Tibial nerve (tissue), 4 donors: Measurements from ENCODE around the gene FRMD4B. TPM values are rescaled to one million over a fixed set of nuclear protein-coding genes. Genes with fewer than 3 reads are reported as not detected.

ENCODE experiments used
- DNase-seq, 2 donors: peaks; one replicate each; pipeline ENCODE4 v3.0.0-alpha.2; 2019; ENCODE audit warnings: low spot score in 2 of 2
- H3K27ac ChIP-seq, 4 donors: fragments of 200-600 bp; sonication (generic) in 3 of 4; one replicate each; pipeline ENCODE4 v1.5.1; 2017 to 2019; ENCODE audit warnings: mild to moderate bottlenecking in 1 of 4
- H3K27me3 ChIP-seq, 2 donors: fragments of 200-600 bp; sonication (generic) in 1 of 2; one replicate each; pipeline versions ENCODE4 v1.5.1 to v1.6.0; 2017 to 2019
- H3K36me3 ChIP-seq, 3 donors: fragments of 200-600 bp; sonication (generic); one replicate each; pipeline ENCODE4 v1.5.1; 2018 to 2019
- H3K4me1 ChIP-seq, 4 donors: fragments of 200-600 bp; sonication (generic) in 3 of 4; one replicate each; pipeline ENCODE4 v1.5.1; 2017 to 2019
- H3K4me3 ChIP-seq, 4 donors: fragments of 200-600 bp; sonication (generic) in 3 of 4; one replicate each; pipeline ENCODE4 v1.5.1; 2017 to 2019; ENCODE audit warnings: mild to moderate bottlenecking in 1 of 4, moderate library complexity in 1 of 4
- H3K9me3 ChIP-seq, 4 donors: fragments of 200-600 bp; sonication (generic) in 3 of 4; one replicate each; pipeline ENCODE4 v1.5.1; 2017 to 2019
- CTCF ChIP-seq, 5 experiments: fragments of 200-600 bp in 3 of 5; fragments of 450-650 bp in 2 of 5; sonication (generic) in 3 of 5; IDR thresholded peaks; one replicate each; pipeline ENCODE4 v1.5.1; 2016 to 2019; ENCODE audit warnings: antibody characterized with exemption in 5 of 5, mild to moderate bottlenecking in 3 of 5, moderate library complexity in 2 of 5
- EP300 ChIP-seq, 2 donors: sonication (generic); formaldehyde crosslinking; IDR thresholded peaks; one replicate each; pipeline ENCODE4 v1.6.1; 2017; ENCODE audit warnings: antibody characterized with exemption in 2 of 2, mild to moderate bottlenecking in 1 of 2
- POLR2A ChIP-seq, 2 donors: fragments of 450-650 bp; IDR thresholded peaks; one replicate each; pipeline ENCODE4 v1.6.1; 2017; ENCODE audit warnings: antibody characterized with exemption in 2 of 2, mild to moderate bottlenecking in 2 of 2, moderate library complexity in 2 of 2
- WGBS, 2 donors: methylation state at CpG; one replicate each; pipeline ENCODE4 v1.1.5; 2018; 5-methylcytosine and 5-hydroxymethylcytosine counted together
- total RNA-seq, 4 donors: library from RNA; depleted of rRNA; stranded (reverse); fragments of >200 nt; gene quantifications; one replicate each; pipeline ENCODE4 v1.1.0, GENCODE V29; 2016

FRMD4B gene
- total RNA-seq, 4 donors from 2014 or later, result 41.7 to 62.1 (median 56.1) TPM

GRCh38 chr3:69259125-69259524 is 126.8 kb downstream of the FRMD4B start:
- Histone ChIP-seq H3K36me3 (peaks cover 0 to 8% (median 0%) of the 10 kb centered on the region in 3 donors), H3K4me1 (no peaks in the 10 kb centered on the region), H3K4me3 (no peak overlapping the region), H3K9me3 (no peaks in the 10 kb centered on the region), H3K27me3 (no peaks in the 10 kb centered on the region), H3K27ac (no peak overlapping the region)
- no peak for TF ChIP-seq POLR2A (IDR thresholded peaks at IDR 0.05)
- TF ChIP-seq EP300 (IDR thresholded peaks at IDR 0.05), result no peak
- WGBS, 2 donors, result 88 to 92% methylated on average over 9 of the region's 9 CpGs
- DNase-seq, result no peak

DNA sequence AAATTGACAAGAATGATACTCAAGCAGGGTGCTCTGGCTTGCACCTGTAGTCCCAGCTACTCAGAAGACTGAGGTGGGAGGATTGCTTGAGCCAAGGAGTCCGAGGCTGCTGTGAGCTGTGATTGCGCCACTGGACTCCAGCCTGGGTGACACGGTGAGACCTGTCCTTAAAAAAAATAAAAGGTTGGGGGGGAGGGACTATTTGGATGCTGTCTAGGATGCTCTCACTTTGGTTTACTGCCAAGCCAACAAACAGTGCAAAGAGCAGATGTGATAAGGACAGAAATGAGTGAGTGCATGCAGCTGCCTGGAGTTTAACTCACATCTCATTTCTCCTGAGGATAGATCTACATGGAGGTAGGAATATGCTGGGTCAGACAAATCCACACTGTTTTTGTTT is 130.0 kb downstream of the FRMD4B start:
- Histone ChIP-seq H3K9me3 (no peaks in the 10 kb centered on the region), H3K4me3 (no peak overlapping the region), H3K36me3 (peaks cover 0 to 8% (median 0%) of the 10 kb centered on the region in 3 donors), H3K27ac (no peak overlapping the region), H3K27me3 (no peaks in the 10 kb centered on the region), H3K4me1 (no peaks in the 10 kb centered on the region)
- 68 to 70% methylated on average over 3 of the region's 3 CpGs for WGBS, 2 donors
- no peak for DNase-seq
- TF ChIP-seq EP300 (IDR thresholded peaks at IDR 0.05), result no peak

DNA sequence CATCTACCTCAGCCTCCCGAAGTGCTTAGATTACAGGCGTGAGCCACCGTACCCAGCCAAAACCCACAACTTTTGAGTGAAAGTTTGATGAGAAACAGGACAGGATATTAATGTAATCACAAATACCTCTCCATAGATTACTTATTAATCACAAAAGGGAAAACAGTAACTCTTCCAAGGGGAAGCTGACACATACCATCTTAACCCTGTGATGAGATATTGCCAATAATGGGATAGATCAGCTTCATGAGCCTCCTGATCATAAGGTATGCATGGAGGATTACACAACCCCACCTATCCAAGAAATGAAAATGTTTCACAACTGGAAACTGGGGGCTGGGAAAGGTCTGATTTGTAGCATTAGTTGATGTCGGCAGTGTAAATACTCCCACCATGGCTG is 131.5 kb downstream of the FRMD4B start:
- H3K27me3 ChIP-seq, result no peaks in the 10 kb centered on the region
- DNase-seq, result no peak
- H3K27ac ChIP-seq, result no peak overlapping the region
- no peaks in the 10 kb centered on the region for H3K4me1 ChIP-seq
- WGBS, 2 donors, result 90 to 100% methylated on average over 4 of the region's 4 CpGs
- no peak for TF ChIP-seq POLR2A (IDR thresholded peaks at IDR 0.05)
- TF ChIP-seq CTCF (IDR thresholded peaks at IDR 0.05), result no peak
- no peak for TF ChIP-seq EP300 (IDR thresholded peaks at IDR 0.05)
- no peaks in the 10 kb centered on the region for H3K9me3 ChIP-seq
- H3K4me3 ChIP-seq, result no peak overlapping the region
- no peaks in the 10 kb centered on the region for H3K36me3 ChIP-seq

DNA sequence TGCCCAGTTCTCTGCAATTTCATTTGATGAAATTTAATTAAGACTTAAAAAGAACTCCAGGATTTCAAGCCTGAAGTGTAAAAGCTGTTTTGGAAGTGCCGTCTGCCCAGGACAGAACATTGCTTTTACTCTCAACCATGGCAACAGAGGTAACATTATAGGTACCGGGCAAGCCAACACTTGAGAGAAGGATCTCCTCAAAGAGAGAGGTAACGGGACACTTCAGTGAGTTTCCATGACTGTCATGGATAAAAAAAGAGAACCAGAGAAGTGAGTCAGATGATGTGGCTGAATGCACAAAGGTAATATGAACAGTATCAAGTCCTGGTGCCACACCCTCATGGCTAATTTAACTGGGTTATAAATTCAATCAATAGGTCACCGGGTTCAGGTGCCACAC is 133.3 kb downstream of the FRMD4B start:
- Histone ChIP-seq H3K36me3 (peaks cover 0 to 3% (median 0%) of the 10 kb centered on the region in 3 donors), H3K9me3 (no peaks in the 10 kb centered on the region), H3K27ac (no peak overlapping the region), H3K4me3 (no peak overlapping the region), H3K27me3 (no peaks in the 10 kb centered on the region), H3K4me1 (no peaks in the 10 kb centered on the region)
- no peak for DNase-seq
- TF ChIP-seq CTCF (IDR thresholded peaks at IDR 0.05) (no peak), POLR2A (IDR thresholded peaks at IDR 0.05) (no peak), EP300 (IDR thresholded peaks at IDR 0.05) (no peak)
- 94 to 99% methylated on average over 4 of the region's 4 CpGs for WGBS, 2 donors

DNA sequence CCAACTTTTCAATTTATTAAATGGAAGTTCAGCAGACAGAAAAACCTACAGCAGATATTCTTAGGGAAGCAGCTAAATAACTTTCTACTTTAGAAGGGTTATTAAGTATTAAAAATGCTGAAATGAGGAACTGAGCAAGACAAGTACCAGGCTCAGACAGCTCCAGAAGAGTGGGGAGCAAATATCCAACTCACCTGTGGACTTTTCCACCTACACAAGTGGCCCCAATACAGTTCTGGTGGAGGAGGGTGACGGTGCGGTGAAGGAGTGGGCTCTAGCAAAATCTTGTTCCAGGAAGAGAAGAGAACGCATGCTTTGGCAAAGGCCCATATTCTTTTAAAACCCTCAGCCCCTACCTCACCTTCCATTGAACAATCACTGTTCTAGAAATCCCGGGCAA is 133.7 kb downstream of the FRMD4B start:
- H3K27ac ChIP-seq, result no peak overlapping the region
- DNase-seq, result no peak
- H3K27me3 ChIP-seq, result no peaks in the 10 kb centered on the region
- WGBS, 2 donors, result 87 to 89% methylated on average over 4 of the region's 4 CpGs
- peaks cover 0 to 6% (median 0%) of the 10 kb centered on the region in 3 donors for H3K36me3 ChIP-seq
- no peak overlapping the region for H3K4me3 ChIP-seq
- no peaks in the 10 kb centered on the region for H3K4me1 ChIP-seq
- TF ChIP-seq POLR2A (IDR thresholded peaks at IDR 0.05) (no peak), EP300 (IDR thresholded peaks at IDR 0.05) (no peak), CTCF (IDR thresholded peaks at IDR 0.05) (no peak)
- H3K9me3 ChIP-seq, result no peaks in the 10 kb centered on the region

- 87 to 92% methylated on average over 6 of the region's 6 CpGs for WGBS, 2 donors
- Histone ChIP-seq H3K4me3 (no peak overlapping the region), H3K36me3 (peaks cover 0 to 6% (median 0%) of the 10 kb centered on the region in 3 donors), H3K27me3 (no peaks in the 10 kb centered on the region), H3K27ac (no peak overlapping the region), H3K4me1 (no peaks in the 10 kb centered on the region), H3K9me3 (no peaks in the 10 kb centered on the region)
- TF ChIP-seq CTCF (IDR thresholded peaks at IDR 0.05), result no peak
- TF ChIP-seq POLR2A (IDR thresholded peaks at IDR 0.05), result no peak
- no peak for TF ChIP-seq EP300 (IDR thresholded peaks at IDR 0.05)
- no peak for DNase-seq
Observed at GRCh38 chr3:69251078-69251805, 134.6 kb downstream of the FRMD4B start.
